Endothelial cell of umbilical vein (primary cell): ENCODE measurements around the gene DUSP22. TPM values are rescaled to one million over a fixed set of nuclear protein-coding genes. Genes with fewer than 3 reads are reported as not detected.

Experiments
- BruUV-seq: library from RNA; stranded (reverse); fragments of 400-500 nt; replicated peaks from 2 replicates; lab custom pipeline; 2021; lab: Mats Ljungman, UMichigan
- CTCF ChIA-PET: fragments of 300-600, 350-600 bp; sonication (Branson Sonifier 250); formaldehyde crosslinking; loops from one replicate; lab custom pipeline; 2021; ENCODE audit warnings: antibody characterized with exemption, inconsistent platforms; lab: Charles Lee
- POLR2A ChIA-PET: fragments of 300-600, 350-600 bp; sonication (Branson Sonifier 250); formaldehyde crosslinking; loops from one replicate; lab custom pipeline; 2021; ENCODE audit warnings: antibody characterized with exemption, inconsistent platforms; lab: Charles Lee
- DNase-seq: peaks from one replicate; pipeline ENCODE4 v3.0.0-alpha.2; 2011; ENCODE audit warnings: low read depth, low spot score
- FAIRE-seq: peaks from 2 replicates; lab custom pipeline; 2011; peaks lifted over from hg19 to GRCh38; lab: Jason Lieb, UNC
- H2AFZ ChIP-seq: 2 replicates; pipeline ENCODE4 v1.6.0; 2012; ENCODE audit warnings: low read depth, low read length, control low read depth, inconsistent platforms
- H3K27ac ChIP-seq: 2 replicates; pipeline ENCODE4 v1.5.1; 2011; ENCODE audit warnings: low read depth, mild to moderate bottlenecking, control low read depth, low read length, moderate library complexity; ENCODE audit not compliant: insufficient read depth
- H3K27me3 ChIP-seq, 2 experiments: 2 replicates each; pipeline versions ENCODE4 v1.6.0 to v1.6.1; 2011; ENCODE audit warnings: low read length in 2 of 2, mixed read lengths in 1 of 2; ENCODE audit not compliant: control insufficient read depth in 2 of 2, insufficient read depth in 2 of 2
- H3K36me3 ChIP-seq, 2 experiments: 2 replicates in 1 of 2; 3 replicates in 1 of 2; pipeline ENCODE4 v1.5.1; 2011; ENCODE audit warnings: low read length in 2 of 2, mild to moderate bottlenecking in 1 of 2, moderate library complexity in 1 of 2; ENCODE audit not compliant: control insufficient read depth in 2 of 2, insufficient read depth in 2 of 2; ENCODE audit errors: extremely low read depth in 1 of 2
- H3K4me1 ChIP-seq: 3 replicates; pipeline ENCODE4 v1.5.1; 2011; ENCODE audit warnings: mild to moderate bottlenecking, low read length; ENCODE audit not compliant: control insufficient read depth, insufficient read depth; ENCODE audit errors: extremely low read depth
- H3K4me2 ChIP-seq: 2 replicates; pipeline ENCODE4 v1.6.1; 2011; ENCODE audit warnings: low read length, control low read depth, mixed read lengths; ENCODE audit not compliant: insufficient read depth
- H3K4me3 ChIP-seq, 3 experiments: fragments of 200-600 bp in 1 of 3; sonication (generic), shearing (Covaris generic) in 1 of 3; replicated peaks in 1 of 3; 2 replicates each; pipeline ENCODE4 v1.5.1; 2011 to 2016; ENCODE audit warnings: control low read depth in 3 of 3, low read length in 3 of 3, mild to moderate bottlenecking in 2 of 3, inconsistent platforms in 1 of 3, low read depth in 1 of 3, moderate library complexity in 1 of 3; ENCODE audit not compliant: insufficient read depth in 1 of 3
- H3K79me2 ChIP-seq: 2 replicates; pipeline ENCODE4 v1.6.0; 2012; ENCODE audit warnings: low read length, inconsistent platforms; ENCODE audit not compliant: control insufficient read depth, insufficient read depth
- H3K9ac ChIP-seq: replicated peaks from 2 replicates; pipeline ENCODE3; 2011; ENCODE audit warnings: low read length, control low read depth; ENCODE audit not compliant: insufficient read depth; ENCODE audit errors: extremely low read depth
- H3K9me1 ChIP-seq: replicated peaks from 3 replicates; pipeline ENCODE4 v1.6.0; 2011; ENCODE audit warnings: mild to moderate bottlenecking, low read length; ENCODE audit not compliant: control insufficient read depth, insufficient read depth; ENCODE audit errors: extremely low read depth
- H3K9me3 ChIP-seq: replicated peaks from 2 replicates; pipeline ENCODE4 v1.5.1; 2012; ENCODE audit warnings: low read length, inconsistent platforms; ENCODE audit not compliant: control insufficient read depth, insufficient read depth
- H4K20me1 ChIP-seq: replicated peaks from 2 replicates; pipeline ENCODE3; 2011; ENCODE audit warnings: mild to moderate bottlenecking, low read length; ENCODE audit not compliant: control insufficient read depth, insufficient read depth; ENCODE audit errors: extremely low read depth
- EZH2 ChIP-seq: IDR thresholded peaks from 2 replicates; pipeline ENCODE4 v1.6.1; 2012; ENCODE audit warnings: borderline replicate concordance, low read depth, mild to moderate bottlenecking, moderate library complexity, low read length, inconsistent platforms; ENCODE audit not compliant: severe bottlenecking
- FOS ChIP-seq: IDR thresholded peaks from 2 replicates; pipeline ENCODE4 v1.6.1; 2011; ENCODE audit warnings: mild to moderate bottlenecking, low read length, moderate library complexity, borderline replicate concordance; ENCODE audit not compliant: insufficient read depth
- GATA2 ChIP-seq: IDR thresholded peaks from 2 replicates; pipeline ENCODE4 v1.7.0; 2011; ENCODE audit warnings: low read depth, mild to moderate bottlenecking, moderate library complexity, mixed read lengths, low read length; ENCODE audit not compliant: insufficient read length, insufficient read depth
- JUN ChIP-seq: IDR thresholded peaks from 2 replicates; pipeline ENCODE4 v1.6.1; 2011; ENCODE audit warnings: borderline replicate concordance, low read depth; ENCODE audit not compliant: insufficient read length, insufficient read depth
- MYC ChIP-seq: IDR thresholded peaks from one replicate; pipeline ENCODE4 v1.6.1; 2011; ENCODE audit warnings: mild to moderate bottlenecking, low read depth, low read length
- POLR2A ChIP-seq: IDR thresholded peaks from 2 replicates; pipeline ENCODE4 v1.6.1; 2012; ENCODE audit warnings: low read depth, mild to moderate bottlenecking, control low read depth, low read length
- POLR2AphosphoS5 ChIP-seq: IDR thresholded peaks from 2 replicates; pipeline ENCODE4 v1.6.1; 2012; ENCODE audit warnings: low read depth, mild to moderate bottlenecking, control low read depth, low read length, moderate library complexity; ENCODE audit not compliant: insufficient read depth
- dilution Hi-C: fragments of 300-500 bp; cut with MboI; formaldehyde crosslinking; loops from one replicate; pipeline ENCODE4 v1.15.0; 2019; ENCODE audit warnings: low sequenced_read_pairs; ENCODE audit not compliant: extremely low pct_ligation_motif_present
- intact Hi-C: fragments of 100-400 bp; cut with micrococcal nuclease; formaldehyde crosslinking; loops from one replicate; pipeline ENCODE4 v1.10.0; 2022
- polyA plus RNA-seq, 4 experiments: library from polyadenylated mRNA; depleted of rRNA in 3 of 4; stranded (reverse) in 3 of 4; unstranded in 1 of 4; fragments of >200 nt; gene quantifications; 2 replicates each; pipeline versions ENCODE4 v1.2.1 to v1.2.3, GENCODE V29; 2011 to 2012; ENCODE audit warnings: missing spikeins in 1 of 4
- total RNA-seq: library from RNA; stranded (reverse); gene quantifications from 2 replicates; pipeline ENCODE4 v1.2.3, GENCODE V29; 2021
- TF ChIP-seq, protein P1 (sequence below): IDR thresholded peaks from 2 replicates; pipeline ENCODE4 v1.6.1; 2011; ENCODE audit not compliant: insufficient read depth, insufficient read length
- TF ChIP-seq, protein P2 (sequence below), 2 donors: IDR thresholded peaks; 1 replicate in 1 of 2; 2 replicates in 1 of 2; pipeline ENCODE4 v1.5.1; 2011; ENCODE audit warnings: low read length in 2 of 2, mild to moderate bottlenecking in 2 of 2, moderate library complexity in 2 of 2, control low read depth in 1 of 2, inconsistent platforms in 1 of 2, low read depth in 1 of 2; ENCODE audit not compliant: insufficient read depth in 1 of 2; ENCODE audit errors: extremely low read depth in 1 of 2

DUSP22 gene
- total and polyA plus RNA-seq, 2 donors (not counting 3 experiments of a cell fraction or from before 2014, with no cell fraction given): 23.2 to 33.9 TPM

DNA sequence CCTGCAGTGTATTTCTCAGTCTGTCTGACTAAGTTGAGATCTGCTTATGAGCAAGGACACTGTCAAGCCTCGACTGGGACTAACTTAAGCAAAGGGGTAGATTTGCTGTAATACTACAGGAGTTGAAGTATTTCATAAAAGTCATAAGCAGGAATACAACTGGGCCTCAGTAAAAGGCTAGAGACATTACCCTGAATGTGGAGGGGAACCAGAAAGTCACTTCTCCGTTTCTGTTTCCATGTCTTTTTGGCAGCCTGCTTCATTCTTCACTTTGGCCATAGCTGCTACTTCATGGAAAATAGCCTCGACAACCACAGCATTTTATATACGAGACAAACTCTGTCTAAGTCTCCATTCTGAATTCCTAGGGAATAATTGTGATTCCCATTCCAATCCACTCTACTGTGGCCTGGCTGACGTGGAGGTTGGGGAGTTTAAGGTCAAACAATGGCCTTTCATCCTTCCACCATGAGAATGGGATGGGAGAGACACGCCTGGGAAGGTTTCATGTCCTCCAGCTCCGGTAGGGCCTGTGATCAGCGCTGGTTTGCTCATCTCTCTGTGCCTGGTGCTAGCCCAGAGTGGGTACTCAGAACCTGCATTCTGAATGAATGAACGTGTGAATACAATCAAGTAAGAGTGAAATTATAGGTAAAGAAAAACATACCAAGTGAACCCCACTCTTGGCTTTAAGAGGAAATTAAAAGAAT, 37.1 kb upstream of the DUSP22 start:
- no peak for TF ChIP-seq POLR2A
- no peak for DNase-seq
- no peak overlapping the region for H2AFZ ChIP-seq
- no peaks in the 10 kb centered on the region for H3K4me1 ChIP-seq
- FAIRE-seq: no peak
- no peaks in the 10 kb centered on the region for H3K9me1 ChIP-seq
- no peaks in the 10 kb centered on the region for H3K36me3 ChIP-seq
- no peaks in the 10 kb centered on the region for H3K9me3 ChIP-seq
- no peaks in the 10 kb centered on the region for H4K20me1 ChIP-seq
- no peaks in the 10 kb centered on the region for H3K79me2 ChIP-seq
- POLR2A ChIA-PET: no interaction called here
- H3K4me3 ChIP-seq: no peak overlapping the region
- no TSS peak for BruUV-seq
- no peak overlapping the region for H3K4me2 ChIP-seq
- intact Hi-C loops: no loop called here
- CTCF ChIA-PET: no interaction called here
- dilution Hi-C loops: no loop called here
- no peak overlapping the region for H3K9ac ChIP-seq
- no peak overlapping the region for H3K27ac ChIP-seq
- H3K27me3 ChIP-seq: no peaks in the 10 kb centered on the region

DNA sequence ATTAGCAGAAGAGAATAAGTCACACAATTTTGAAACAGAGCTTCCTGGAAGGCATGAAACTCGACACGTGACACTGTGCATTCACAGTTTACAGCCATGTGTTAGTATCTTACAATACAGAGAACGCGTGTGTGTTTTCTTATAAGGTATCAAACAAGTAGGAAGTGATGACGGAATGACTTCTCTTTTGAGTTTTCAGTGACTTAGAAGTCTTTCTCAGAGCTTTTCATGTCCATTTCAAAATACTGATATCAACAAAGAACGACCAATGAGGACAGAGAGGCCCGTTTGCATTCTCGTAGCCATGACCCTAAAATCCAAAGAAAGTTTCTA, 36.6 kb upstream of the DUSP22 start:
- dilution Hi-C loops (no loop called here), intact Hi-C loops (no loop called here)
- Histone ChIP-seq H4K20me1 (no peaks in the 10 kb centered on the region), H3K27ac (no peak overlapping the region), H3K4me1 (no peaks in the 10 kb centered on the region), H3K9ac (no peak overlapping the region), H3K9me3 (no peaks in the 10 kb centered on the region), H2AFZ (no peak overlapping the region), H3K27me3 (no peaks in the 10 kb centered on the region), H3K79me2 (no peaks in the 10 kb centered on the region), H3K9me1 (no peaks in the 10 kb centered on the region), H3K36me3 (no peaks in the 10 kb centered on the region), H3K4me3 (no peak overlapping the region), H3K4me2 (no peak overlapping the region)
- ChIA-PET POLR2A (no interaction called here), CTCF (no interaction called here)
- DNase-seq (no peak), FAIRE-seq (no peak)
- no peak for TF ChIP-seq FOS
- TF ChIP-seq, protein P1, sequence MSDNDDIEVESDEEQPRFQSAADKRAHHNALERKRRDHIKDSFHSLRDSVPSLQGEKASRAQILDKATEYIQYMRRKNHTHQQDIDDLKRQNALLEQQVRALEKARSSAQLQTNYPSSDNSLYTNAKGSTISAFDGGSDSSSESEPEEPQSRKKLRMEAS: no peak
- TF ChIP-seq EZH2: no peak
- no peak for TF ChIP-seq POLR2AphosphoS5
- TF ChIP-seq GATA2: no peak
- TF ChIP-seq, protein P2, sequence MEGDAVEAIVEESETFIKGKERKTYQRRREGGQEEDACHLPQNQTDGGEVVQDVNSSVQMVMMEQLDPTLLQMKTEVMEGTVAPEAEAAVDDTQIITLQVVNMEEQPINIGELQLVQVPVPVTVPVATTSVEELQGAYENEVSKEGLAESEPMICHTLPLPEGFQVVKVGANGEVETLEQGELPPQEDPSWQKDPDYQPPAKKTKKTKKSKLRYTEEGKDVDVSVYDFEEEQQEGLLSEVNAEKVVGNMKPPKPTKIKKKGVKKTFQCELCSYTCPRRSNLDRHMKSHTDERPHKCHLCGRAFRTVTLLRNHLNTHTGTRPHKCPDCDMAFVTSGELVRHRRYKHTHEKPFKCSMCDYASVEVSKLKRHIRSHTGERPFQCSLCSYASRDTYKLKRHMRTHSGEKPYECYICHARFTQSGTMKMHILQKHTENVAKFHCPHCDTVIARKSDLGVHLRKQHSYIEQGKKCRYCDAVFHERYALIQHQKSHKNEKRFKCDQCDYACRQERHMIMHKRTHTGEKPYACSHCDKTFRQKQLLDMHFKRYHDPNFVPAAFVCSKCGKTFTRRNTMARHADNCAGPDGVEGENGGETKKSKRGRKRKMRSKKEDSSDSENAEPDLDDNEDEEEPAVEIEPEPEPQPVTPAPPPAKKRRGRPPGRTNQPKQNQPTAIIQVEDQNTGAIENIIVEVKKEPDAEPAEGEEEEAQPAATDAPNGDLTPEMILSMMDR (IDR thresholded peaks at IDR 0.05; ENCODE audit: extremely low read depth in 1 of 2, insufficient read depth in 1 of 2, low read depth in 1 of 2, low read length in 2 of 2): no peak
- TF ChIP-seq JUN: no peak
- TF ChIP-seq POLR2A: no peak
- no peak for TF ChIP-seq MYC
- BruUV-seq: no TSS peak
